Fibroblast of upper back skin (primary cell): ENCODE data around the gene ZEB2.

Source experiments
- DNase-seq: peaks from one replicate; pipeline ENCODE4 v3.0.0-alpha.2; 2013

Gene ZEB2

GRCh38 chr2:144341538-144341937 lies 178.4 kb downstream of the ZEB2 start:
- no peak for DNase-seq

- no peak for DNase-seq
Observed at GRCh38 chr2:144339048-144339447, 180.9 kb downstream of the ZEB2 start.

GRCh38 chr2:144334551-144334950 lies 185.4 kb downstream of the ZEB2 start:
- DNase-seq, result no peak
